HFFc6 (cell line): ENCODE measurements around the gene CTF1. TPM values are rescaled to one million over a fixed set of nuclear protein-coding genes. Genes with fewer than 3 reads are reported as not detected.

Experiments
- DNase-seq: peaks from one replicate; pipeline ENCODE4 v3.0.0-alpha.2; 2018
- H3K27ac Mint-ChIP-seq: 2 replicates; pipeline ENCODE4 v1.8.0; 2020; ENCODE audit warnings: mild to moderate bottlenecking, mixed read lengths
- H3K27me3 Mint-ChIP-seq: 2 replicates; pipeline ENCODE4 v1.8.0; 2021; ENCODE audit warnings: mild to moderate bottlenecking, moderate library complexity, mixed read lengths; ENCODE audit not compliant: insufficient read depth
- H3K36me3 Mint-ChIP-seq: 2 replicates; pipeline ENCODE4 v1.8.0; 2021; ENCODE audit warnings: low read depth, mixed read lengths
- H3K4me1 Mint-ChIP-seq: 2 replicates; pipeline ENCODE4 v1.8.0; 2020; ENCODE audit warnings: low read depth, mixed read lengths
- H3K4me3 Mint-ChIP-seq: 2 replicates; pipeline ENCODE4 v1.8.0; 2020; ENCODE audit warnings: mild to moderate bottlenecking, moderate library complexity, mixed read lengths
- H3K9me3 Mint-ChIP-seq: 2 replicates; pipeline ENCODE4 v1.8.0; 2020; ENCODE audit warnings: mild to moderate bottlenecking, mixed read lengths
- CTCF ChIP-seq: fragments of 200-600 bp; sonication (generic); IDR thresholded peaks from 2 replicates; pipeline ENCODE4 v1.5.0; 2021; ENCODE audit warnings: antibody characterized with exemption, mild to moderate bottlenecking
- total RNA-seq, 6 experiments: library from RNA; stranded (reverse); fragmentation: NEBNext Ultra II Directional; extraction: Animal tissue kit (Norgen Biotek cat#: 25700); gene quantifications; 2 replicates in 1 of 6; 3 replicates in 5 of 6; pipeline ENCODE4 v1.2.3, GENCODE V29; 2021

The CTF1 gene
- total RNA-seq, 6 experiments from 2014 or later: 12.0 to 16.3 (median 14.0) TPM

GRCh38 chr16:30941600-30942425 lies 45.4 kb downstream of the CTF1 start:
- Mint-ChIP-seq H3K4me1 (peaks cover 30% of the 10 kb centered on the region), H3K36me3 (peaks cover 31% of the 10 kb centered on the region), H3K4me3 (no peak overlapping the region), H3K27me3 (no peaks in the 10 kb centered on the region; the same call in 1 of the 2 replicates), H3K27ac (peak overlapping the region; percentile 58), H3K9me3 (no peaks in the 10 kb centered on the region)
- peak; percentile 56 for DNase-seq
- TF ChIP-seq CTCF: peak; percentile 90

DNA sequence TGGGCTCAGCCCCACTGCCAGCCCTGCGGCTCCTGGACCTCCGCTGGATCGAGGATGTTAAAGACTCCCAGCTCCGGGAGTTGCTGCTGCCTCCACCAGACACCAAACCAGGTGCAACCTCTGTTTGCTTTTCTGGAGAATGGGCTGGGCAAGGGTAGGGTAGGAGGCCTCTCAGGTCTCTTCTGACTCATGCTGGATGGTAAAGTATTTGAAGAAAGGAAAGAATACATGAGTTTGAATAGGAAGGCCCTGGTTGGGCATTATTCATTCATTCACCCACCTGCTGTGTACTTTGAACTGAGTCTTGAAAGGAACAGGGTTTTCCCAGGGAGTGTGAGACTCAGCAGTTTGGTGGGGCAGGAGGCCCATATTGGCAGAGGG lies 46.0 kb downstream of the CTF1 start:
- H3K9me3 Mint-ChIP-seq: no peaks in the 10 kb centered on the region
- peaks cover 31% of the 10 kb centered on the region for H3K36me3 Mint-ChIP-seq
- H3K27ac Mint-ChIP-seq: no peak overlapping the region
- no peak for TF ChIP-seq CTCF
- no peak overlapping the region for H3K4me3 Mint-ChIP-seq
- no peaks in the 10 kb centered on the region; the same call in 1 of the 2 replicates for H3K27me3 Mint-ChIP-seq
- no peak for DNase-seq
- peaks cover 29% of the 10 kb centered on the region for H3K4me1 Mint-ChIP-seq

DNA sequence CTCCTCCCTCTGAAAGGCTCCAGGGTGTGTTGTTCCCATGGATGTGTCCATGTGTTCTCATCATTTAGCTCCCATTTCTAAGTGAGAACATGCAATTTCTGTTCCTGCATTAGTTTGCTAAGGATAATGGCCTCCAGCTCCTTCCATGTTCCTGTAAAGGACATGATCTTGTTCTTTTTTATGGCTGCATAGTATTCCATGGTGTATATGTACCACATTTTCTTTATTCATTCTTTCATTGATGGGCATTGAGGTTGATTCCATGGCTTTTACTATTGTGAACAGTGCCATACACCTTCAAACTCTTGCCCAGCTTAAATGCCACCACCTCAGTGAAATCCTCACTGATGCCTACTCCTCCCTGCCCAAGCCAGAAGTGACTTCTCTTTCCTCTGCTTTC lies 47.9 kb downstream of the CTF1 start:
- Mint-ChIP-seq H3K27ac (no peak overlapping the region; the same call in 1 of the 2 replicates), H3K9me3 (no peaks in the 10 kb centered on the region), H3K4me3 (no peak overlapping the region), H3K4me1 (peaks cover 22% of the 10 kb centered on the region), H3K36me3 (peaks cover 30% of the 10 kb centered on the region), H3K27me3 (no peaks in the 10 kb centered on the region; the same call in 1 of the 2 replicates)
- no peak for TF ChIP-seq CTCF
- DNase-seq: no peak

- TF ChIP-seq CTCF: no peak
- Mint-ChIP-seq H3K27ac (peak overlapping the region; percentile 29; the same call in 1 of the 2 replicates), H3K36me3 (peaks cover 11% of the 10 kb centered on the region; the same call in 1 of the 2 replicates), H3K27me3 (peaks cover 5% of the 10 kb centered on the region), H3K4me1 (peaks cover 16% of the 10 kb centered on the region), H3K4me3 (no peak overlapping the region), H3K9me3 (no peaks in the 10 kb centered on the region)
- DNase-seq: no peak
Observed at GRCh38 chr16:30946671-30947540, 50.5 kb downstream of the CTF1 start.

DNA sequence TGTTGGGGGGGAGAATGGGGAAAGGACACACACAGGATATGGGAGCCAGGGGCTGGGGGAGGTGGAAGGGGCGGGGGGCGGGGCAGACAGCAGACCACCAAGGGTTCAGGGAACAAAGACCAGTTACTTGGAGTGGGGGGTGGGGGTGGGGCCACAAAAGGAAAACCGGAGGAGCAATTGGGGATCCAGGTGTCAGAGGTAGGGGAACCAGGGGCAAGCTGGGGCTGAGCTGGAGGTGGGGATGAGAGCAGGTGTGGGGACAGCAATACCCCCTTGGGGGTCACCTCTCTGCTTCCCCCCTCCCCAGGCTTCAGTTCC lies 51.1 kb downstream of the CTF1 start:
- TF ChIP-seq CTCF: no peak
- Mint-ChIP-seq H3K27ac (peak overlapping the region; percentile 92), H3K36me3 (peaks cover 11% of the 10 kb centered on the region; the same call in 1 of the 2 replicates)

More for the DNA sequence above, 51.1 kb downstream of the CTF1 start:
- H3K27me3 Mint-ChIP-seq: peaks cover 5% of the 10 kb centered on the region
- no peaks in the 10 kb centered on the region for H3K9me3 Mint-ChIP-seq
- peaks cover 13% of the 10 kb centered on the region for H3K4me1 Mint-ChIP-seq
- no peak for DNase-seq
- no peak overlapping the region for H3K4me3 Mint-ChIP-seq
